Epithelial cell of prostate (primary cell): ENCODE results near the gene RAC2.

ENCODE experiments used
- DNase-seq: peaks from one replicate; pipeline ENCODE4 v3.0.0-alpha.2; 2011; ENCODE audit warnings: low read depth, low spot score
- H3K27ac ChIP-seq: fragments of 450-650 bp; 2 replicates; pipeline ENCODE4 v1.5.1; 2017; ENCODE audit warnings: mild to moderate bottlenecking

Gene RAC2

DNA sequence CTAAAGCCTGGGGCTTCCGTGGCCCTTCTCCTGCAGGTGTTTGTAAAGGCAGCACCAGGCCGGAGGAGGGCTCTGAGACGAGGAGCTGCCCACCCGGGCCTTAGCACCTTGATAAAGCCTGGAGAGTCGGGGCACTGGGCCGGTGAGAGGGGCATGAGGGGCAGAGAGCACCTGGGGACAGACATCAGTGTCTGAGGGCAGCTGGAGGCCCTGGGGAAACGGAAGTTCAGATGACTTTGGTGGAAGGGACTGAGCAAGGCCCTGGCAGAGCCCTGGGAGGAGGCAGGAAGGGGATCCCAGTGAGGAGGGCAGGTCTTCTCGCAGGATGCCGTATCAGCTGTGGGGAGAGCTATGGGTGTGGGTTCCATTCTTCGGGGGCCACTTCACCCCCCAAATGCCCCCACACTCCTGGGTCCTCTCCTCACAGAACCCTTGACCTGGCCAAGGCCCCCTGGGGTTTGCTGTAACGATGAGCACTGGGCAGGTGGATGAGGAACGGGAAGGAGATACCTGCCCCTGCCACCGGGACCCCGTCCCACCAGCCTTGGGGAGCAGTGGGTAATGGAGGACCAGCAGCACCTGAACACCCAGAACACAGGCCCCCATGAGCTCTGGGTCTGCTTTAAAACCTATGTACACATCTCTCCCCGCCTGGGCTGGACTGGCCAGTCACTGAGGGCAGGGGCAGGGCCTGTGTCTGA lies 63.4 kb downstream of the RAC2 start:
- no peak overlapping the region for H3K27ac ChIP-seq
- no peak for DNase-seq

DNA sequence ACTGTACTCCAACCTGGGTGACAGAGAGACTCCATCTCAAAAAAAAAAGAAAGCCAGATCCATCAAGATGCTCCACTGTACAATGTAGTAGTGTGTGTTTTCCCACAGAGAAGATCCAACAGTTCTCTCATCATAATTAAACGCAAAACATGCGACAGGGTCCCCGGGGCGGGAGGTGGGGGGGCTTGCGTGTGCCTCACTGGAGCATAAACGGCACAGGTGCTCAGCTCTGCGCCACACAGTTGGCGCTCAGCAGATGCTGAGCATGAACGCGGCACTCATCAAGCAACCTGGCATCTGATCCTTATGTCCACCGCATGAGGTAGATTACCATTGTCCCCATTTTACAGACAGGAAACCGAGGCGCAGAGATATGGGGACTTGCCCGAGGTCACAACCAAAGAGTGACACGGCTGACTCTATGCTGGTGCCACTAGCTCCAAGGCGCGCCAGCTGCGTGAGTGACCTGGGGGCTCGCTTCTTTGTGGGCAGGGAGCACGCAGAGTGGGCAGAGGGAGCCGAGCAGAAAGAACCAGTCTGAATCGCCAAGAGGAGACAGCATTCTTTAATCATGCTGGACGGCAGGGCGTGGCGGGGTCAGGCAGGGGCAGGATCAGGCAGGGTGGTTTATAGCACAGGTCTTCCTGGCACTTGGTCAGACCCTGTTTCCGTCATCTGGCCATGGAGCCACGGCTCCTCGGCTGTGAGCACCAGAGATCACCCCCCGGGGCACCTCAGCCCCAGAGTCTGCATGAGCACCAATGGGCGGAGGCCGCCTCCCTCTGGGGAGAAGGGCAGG lies 64.2 kb downstream of the RAC2 start:
- no peak for DNase-seq
- H3K27ac ChIP-seq = no peak overlapping the region

- no peak for DNase-seq
- H3K27ac ChIP-seq = no peak overlapping the region
These were observed 65.0 kb downstream of the RAC2 start for GRCh38 chr22:37179126-37179470.

DNA sequence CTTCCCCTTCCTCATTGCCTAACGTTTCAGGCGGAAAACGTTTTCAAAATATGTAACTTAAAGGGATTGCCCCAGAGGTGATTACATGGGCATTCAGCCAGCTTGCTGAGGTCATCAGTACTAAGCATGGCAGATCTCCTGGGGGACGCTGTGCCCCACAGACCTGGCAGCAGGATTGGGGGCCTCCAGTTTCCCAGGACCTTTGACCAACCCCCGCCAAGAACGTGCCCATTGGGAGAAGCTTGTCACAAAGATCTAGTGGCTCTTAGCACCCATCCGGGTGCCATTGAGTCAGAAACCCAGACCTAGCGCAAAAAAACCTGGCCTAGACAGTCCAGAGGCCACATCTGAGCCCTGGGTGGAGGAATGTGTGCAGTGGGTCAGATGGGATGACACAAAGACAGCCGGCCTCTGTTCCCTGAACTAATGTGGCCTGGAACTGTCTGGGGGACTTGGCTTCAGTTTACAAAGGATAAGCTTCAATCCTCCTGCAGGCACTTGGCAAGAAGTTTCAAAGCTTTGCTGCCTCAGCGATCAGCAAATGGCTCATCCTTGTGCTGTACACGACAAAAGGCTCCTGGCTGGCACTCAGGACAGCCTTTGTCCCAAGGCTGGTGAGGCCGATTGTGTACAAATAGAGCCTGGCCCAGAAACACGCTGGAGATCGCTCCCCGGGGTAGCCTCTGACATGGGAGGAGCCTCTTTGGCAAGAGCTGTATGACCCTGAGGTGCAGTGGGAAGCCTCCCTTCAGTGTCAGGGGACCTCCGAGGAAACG lies 65.5 kb downstream of the RAC2 start:
- no peak for DNase-seq
- H3K27ac ChIP-seq = no peak overlapping the region

GRCh38 chr22:37177755-37178154 lies 66.3 kb downstream of the RAC2 start:
- H3K27ac ChIP-seq = no peak overlapping the region

DNA sequence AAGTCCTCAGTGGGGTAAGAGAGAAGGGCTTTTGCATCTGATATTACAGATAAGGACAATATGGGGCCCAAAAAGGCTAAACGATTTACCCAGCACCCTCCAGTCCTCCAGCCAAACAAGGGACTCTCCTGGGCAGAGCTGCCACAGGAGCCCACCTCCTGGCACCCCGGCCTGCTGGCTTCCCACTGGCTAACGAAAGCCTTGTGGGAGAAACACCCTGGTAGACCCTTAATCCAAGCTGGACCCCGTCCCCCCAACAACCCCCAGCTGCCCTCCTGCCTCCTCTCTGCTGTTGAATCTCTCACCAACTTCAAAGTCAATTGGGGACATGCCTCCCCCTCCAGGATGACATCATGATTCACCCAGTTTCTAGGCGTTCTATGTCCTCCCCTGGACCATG lies 66.8 kb downstream of the RAC2 start:
- H3K27ac ChIP-seq = no peak overlapping the region
- no peak for DNase-seq

More at GRCh38 chr22:37177755-37178154, 66.3 kb downstream of the RAC2 start:
- no peak for DNase-seq

DNA sequence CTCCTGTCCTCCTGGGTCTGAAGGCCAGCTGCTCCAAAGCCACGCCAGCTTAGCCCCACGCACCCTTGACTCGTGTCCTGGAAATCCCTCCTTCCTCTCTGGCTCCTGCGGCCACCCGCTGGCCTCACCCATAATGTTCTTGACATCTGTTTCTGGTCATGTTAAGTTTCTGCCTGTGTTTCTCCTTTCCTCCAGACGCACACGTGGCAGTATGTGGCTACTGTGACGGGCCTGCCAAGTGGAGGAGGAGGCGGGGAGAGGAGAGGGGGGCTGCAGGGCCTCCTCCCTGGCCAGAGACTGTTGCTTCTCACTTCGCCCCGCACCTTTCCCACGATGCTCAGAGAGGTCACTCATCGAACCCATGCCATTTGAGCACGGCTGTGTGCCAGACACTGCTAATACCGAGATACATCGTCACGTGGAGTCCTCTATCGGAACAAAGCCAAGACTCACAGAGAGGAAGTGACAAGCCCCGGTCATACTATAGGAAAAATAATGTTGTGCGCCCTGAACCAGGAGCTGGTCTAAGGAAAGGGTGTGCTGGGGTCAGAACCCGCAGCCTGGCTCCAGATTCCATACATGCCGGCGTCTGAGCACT lies 67.5 kb downstream of the RAC2 start:
- no peak overlapping the region for H3K27ac ChIP-seq
- no peak for DNase-seq

DNA sequence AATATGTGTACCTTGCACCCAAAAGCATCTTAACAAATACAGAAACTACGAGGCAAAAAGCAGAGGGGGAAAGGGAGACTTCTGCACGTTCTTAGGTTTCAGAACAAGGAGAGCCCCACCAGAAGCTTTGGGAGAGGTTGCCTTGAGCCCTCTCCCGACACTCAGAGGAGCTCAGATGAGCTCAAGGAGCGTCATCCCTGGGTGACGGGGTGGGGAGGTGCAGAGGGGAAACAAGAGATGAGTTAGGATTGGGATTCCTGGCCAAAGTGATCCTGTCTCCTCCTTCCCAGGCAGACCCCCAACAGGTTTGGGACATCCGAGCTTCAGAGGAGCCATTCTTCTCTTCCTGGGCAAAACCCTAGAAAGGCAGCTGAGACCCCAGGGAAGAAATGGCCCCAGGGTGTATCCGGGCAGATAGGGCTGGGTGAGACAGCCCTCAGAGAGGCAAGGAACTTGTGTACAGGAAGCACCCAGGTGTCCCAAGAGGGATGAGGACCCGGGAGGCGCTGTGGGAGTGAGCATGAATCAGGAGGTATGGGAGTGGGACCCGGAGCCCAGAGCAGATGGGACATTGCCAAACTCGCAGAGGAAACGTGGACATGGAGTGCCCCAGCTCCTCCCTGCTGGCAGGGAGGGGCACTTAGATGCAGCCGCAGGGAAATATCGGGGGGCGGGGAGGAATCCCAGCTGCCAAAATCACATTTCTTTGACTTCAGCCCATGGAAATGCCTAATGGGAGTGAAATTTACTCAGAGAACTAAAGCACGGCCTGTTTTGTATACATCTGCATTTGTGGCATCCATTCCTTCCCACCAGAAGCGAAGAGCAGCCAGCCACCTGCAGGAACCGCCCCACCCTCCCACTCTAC lies 68.4 kb downstream of the RAC2 start:
- no peak overlapping the region for H3K27ac ChIP-seq
- DNase-seq = no peak
